ENCODE measurements around the gene TASOR. TPM values are rescaled to one million over a fixed set of nuclear protein-coding genes. Genes with fewer than 3 reads are reported as not detected.
"Not testable (repeated sequence)": the region's sequence is repeated elsewhere in the genome, so short reads cannot be mapped to it uniquely, and the experiment has no call there.

Gene TASOR
- total RNA-seq, 2 experiments from 2014 or later = 37.6 to 40.7 TPM

DNA sequence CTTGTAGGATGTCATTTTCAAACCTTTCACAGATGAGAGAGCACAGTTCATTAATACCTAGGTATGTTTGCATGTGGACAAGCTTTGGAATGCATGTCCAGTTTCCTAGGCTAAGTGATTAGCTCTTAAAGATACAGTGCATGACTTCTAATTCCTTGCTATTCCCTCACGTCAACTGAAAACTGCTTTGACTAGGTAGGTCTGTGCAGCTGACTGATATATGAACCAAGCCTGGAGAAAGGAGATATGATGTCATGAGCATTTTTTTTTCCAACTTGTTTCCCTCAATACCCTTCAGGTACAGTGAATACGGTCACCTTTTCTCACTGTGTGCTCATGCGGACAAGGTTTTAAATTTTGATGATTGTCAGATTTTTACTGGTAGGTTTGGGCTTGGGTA is 41.6 kb upstream of the TASOR start:
- H3K4me1 Mint-ChIP-seq (ENCODE audit: low read depth) = peaks cover 54% of the 10 kb centered on the region

DNA sequence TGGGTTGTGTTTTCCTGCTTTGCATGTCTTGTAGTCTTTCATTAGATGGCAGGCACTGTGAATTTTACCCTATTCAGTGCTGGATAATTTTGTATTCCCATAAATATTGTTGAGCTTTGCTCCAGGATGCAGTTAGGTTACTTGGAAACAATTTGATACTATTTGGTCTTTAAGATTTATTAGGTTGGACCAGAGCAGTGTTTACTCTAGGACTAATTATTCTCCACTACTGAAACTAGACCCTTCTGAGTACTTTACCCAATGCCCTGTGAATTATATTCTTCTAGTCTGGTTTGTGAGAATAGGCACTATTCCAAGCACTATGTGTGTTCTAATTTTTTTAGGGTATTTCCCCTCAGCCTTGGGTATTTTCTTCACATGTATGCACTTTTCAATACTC is 37.8 kb upstream of the TASOR start:
- TF ChIP-seq, protein P1, sequence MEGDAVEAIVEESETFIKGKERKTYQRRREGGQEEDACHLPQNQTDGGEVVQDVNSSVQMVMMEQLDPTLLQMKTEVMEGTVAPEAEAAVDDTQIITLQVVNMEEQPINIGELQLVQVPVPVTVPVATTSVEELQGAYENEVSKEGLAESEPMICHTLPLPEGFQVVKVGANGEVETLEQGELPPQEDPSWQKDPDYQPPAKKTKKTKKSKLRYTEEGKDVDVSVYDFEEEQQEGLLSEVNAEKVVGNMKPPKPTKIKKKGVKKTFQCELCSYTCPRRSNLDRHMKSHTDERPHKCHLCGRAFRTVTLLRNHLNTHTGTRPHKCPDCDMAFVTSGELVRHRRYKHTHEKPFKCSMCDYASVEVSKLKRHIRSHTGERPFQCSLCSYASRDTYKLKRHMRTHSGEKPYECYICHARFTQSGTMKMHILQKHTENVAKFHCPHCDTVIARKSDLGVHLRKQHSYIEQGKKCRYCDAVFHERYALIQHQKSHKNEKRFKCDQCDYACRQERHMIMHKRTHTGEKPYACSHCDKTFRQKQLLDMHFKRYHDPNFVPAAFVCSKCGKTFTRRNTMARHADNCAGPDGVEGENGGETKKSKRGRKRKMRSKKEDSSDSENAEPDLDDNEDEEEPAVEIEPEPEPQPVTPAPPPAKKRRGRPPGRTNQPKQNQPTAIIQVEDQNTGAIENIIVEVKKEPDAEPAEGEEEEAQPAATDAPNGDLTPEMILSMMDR (IDR thresholded peaks at IDR 0.05) = no peak
- peaks cover 35% of the 10 kb centered on the region for H3K4me1 Mint-ChIP-seq (ENCODE audit: low read depth)
- H3K4me3 ChIP-seq (ENCODE audit: low read length) = no peak overlapping the region
- no peaks in the 10 kb centered on the region for H3K9me3 Mint-ChIP-seq
- H3K36me3 ChIP-seq (ENCODE audit: insufficient read depth, low read length) = peaks cover 29% of the 10 kb centered on the region
- no peaks in the 10 kb centered on the region for H3K27me3 ChIP-seq (ENCODE audit: control insufficient read depth in 1 of 2, insufficient read depth in 2 of 2, low read length in 2 of 2)
- DNase-seq (no peak), ATAC-seq (ENCODE audit: poor library complexity) (no peak)
- ChIA-PET CTCF (no interaction called here), POLR2A (no interaction called here)
- no peaks in the 10 kb centered on the region for H3K27me3 Mint-ChIP-seq
- H3K27ac Mint-ChIP-seq = no peak overlapping the region
- no peak overlapping the region for H3K4me3 Mint-ChIP-seq
- H3K4me1 ChIP-seq (ENCODE audit: insufficient read depth, low read length) = peaks cover 21% of the 10 kb centered on the region
- peaks cover 0 to 7% of the 10 kb centered on the region in 2 experiments for H3K9me3 ChIP-seq (ENCODE audit: control insufficient read depth in 1 of 2, insufficient read depth in 1 of 2, low read length in 2 of 2)
- intact Hi-C loops (cut with DNase I, micrococcal nuclease) = no loop called here
- no peak overlapping the region for H3K27ac ChIP-seq (ENCODE audit: low read depth in 1 of 2, low read length in 2 of 2)
- H3K36me3 Mint-ChIP-seq (ENCODE audit: low read depth) = peaks cover 37% of the 10 kb centered on the region

More for the DNA sequence above, 41.6 kb upstream of the TASOR start:
- Mint-ChIP-seq H3K36me3 (ENCODE audit: low read depth) (peaks cover 71% of the 10 kb centered on the region), H3K4me3 (no peak overlapping the region), H3K27ac (peak overlapping the region; percentile 87), H3K27me3 (no peaks in the 10 kb centered on the region), H3K9me3 (no peaks in the 10 kb centered on the region)
- H3K9me3 ChIP-seq (ENCODE audit: control insufficient read depth in 1 of 2, insufficient read depth in 1 of 2, low read length in 2 of 2) = no peaks in the 10 kb centered on the region
- TF ChIP-seq, protein P1 (IDR thresholded peaks at IDR 0.05) = no peak
- H3K27ac ChIP-seq (ENCODE audit: low read depth in 1 of 2, low read length in 2 of 2) = peak overlapping the region in 1 of 2 donors; percentile 57
- peaks cover 29% of the 10 kb centered on the region for H3K4me1 ChIP-seq (ENCODE audit: insufficient read depth, low read length)
- ChIA-PET POLR2A (interaction anchor here (0.9 to 2.9 kb wide), 5 partner anchors 20 to 168 kb away, joined by 3 to 27 read pairs (median 3); partner anchors contain the start of gene CCDC66), CTCF (interaction anchor here (1.6 kb wide), 1 partner anchor 64 kb away, joined by 3 read pairs; no protein-coding TSS in a partner anchor)
- H3K36me3 ChIP-seq (ENCODE audit: insufficient read depth, low read length) = peaks cover 65% of the 10 kb centered on the region
- intact Hi-C loops (cut with DNase I, micrococcal nuclease) = loop anchor here in 1 of 2 experiments (2.0 kb wide), 1 partner anchor 26 kb away; no protein-coding TSS in a partner anchor
- no peaks in the 10 kb centered on the region for H3K27me3 ChIP-seq (ENCODE audit: control insufficient read depth in 1 of 2, insufficient read depth in 2 of 2, low read length in 2 of 2)
- ATAC-seq (ENCODE audit: poor library complexity) (no peak), DNase-seq (no peak)
- no peak overlapping the region for H3K4me3 ChIP-seq (ENCODE audit: low read length)

DNA sequence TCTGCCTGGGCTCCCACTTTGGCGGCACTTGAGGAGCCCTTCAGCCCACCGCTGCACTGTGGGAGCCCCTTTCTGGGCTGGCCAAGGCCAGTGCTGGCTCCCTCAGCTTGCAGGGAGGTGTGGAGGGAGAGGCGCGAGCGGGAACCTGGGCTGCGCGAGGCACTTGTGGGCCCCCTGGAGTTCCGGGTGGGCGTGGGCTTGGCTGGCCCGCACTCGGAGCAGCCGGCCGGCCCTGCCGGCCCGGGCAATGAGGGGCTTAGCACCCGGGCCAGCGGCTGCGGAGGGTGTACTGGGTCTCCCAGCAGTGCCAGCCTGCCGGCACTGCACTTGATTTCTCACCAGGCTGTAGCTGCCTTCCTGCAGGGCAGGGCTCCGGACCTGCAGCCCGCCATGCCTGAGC is 35.7 kb upstream of the TASOR start:
- H3K27ac ChIP-seq (ENCODE audit: low read depth in 1 of 2, low read length in 2 of 2); H3K9me3 Mint-ChIP-seq; H3K27ac Mint-ChIP-seq; intact Hi-C loops (cut with DNase I, micrococcal nuclease); DNase-seq; H3K4me3 ChIP-seq (ENCODE audit: low read length); POLR2A ChIA-PET; H3K4me1 ChIP-seq (ENCODE audit: insufficient read depth, low read length); H3K4me3 Mint-ChIP-seq; ATAC-seq (ENCODE audit: poor library complexity); CTCF ChIA-PET; H3K27me3 Mint-ChIP-seq; H3K27me3 ChIP-seq (ENCODE audit: control insufficient read depth in 1 of 2, insufficient read depth in 2 of 2, low read length in 2 of 2): not testable (repeated sequence)
- Histone ChIP-seq H3K36me3 (ENCODE audit: insufficient read depth, low read length) (peaks cover 10% of the 10 kb centered on the region), H3K9me3 (ENCODE audit: control insufficient read depth in 1 of 2, insufficient read depth in 1 of 2, low read length in 2 of 2) (peaks cover 0 to 12% of the 10 kb centered on the region in 2 experiments)
- peaks cover 19% of the 10 kb centered on the region for H3K36me3 Mint-ChIP-seq (ENCODE audit: low read depth)
- peaks cover 21% of the 10 kb centered on the region for H3K4me1 Mint-ChIP-seq (ENCODE audit: low read depth)

DNA sequence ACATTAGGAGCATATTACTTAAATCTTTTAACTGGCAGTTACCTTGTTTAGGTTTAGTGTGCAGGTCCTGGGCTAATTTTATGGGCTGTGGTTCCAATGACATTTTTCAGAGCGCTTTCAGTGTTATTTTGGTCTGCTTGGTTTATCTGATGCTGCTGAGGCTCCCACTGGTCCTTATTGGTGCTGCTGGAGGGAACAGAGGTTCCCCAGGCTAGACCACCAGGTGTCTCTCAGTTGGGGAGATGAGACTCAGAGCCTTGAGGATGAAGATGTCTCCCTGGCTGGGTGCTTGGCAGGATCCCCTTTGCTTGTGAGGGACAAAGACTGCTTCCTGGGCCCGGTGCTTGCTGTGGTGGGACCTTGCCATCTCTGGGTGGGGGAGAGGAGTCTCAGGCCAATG is 28.3 kb upstream of the TASOR start:
- H3K4me3 Mint-ChIP-seq = no peak overlapping the region
- no peak for ATAC-seq (ENCODE audit: poor library complexity)

More for the DNA sequence above, 28.3 kb upstream of the TASOR start:
- no peak for DNase-seq
- ChIA-PET POLR2A (no interaction called here), CTCF (no interaction called here)
- Mint-ChIP-seq H3K9me3 (no peaks in the 10 kb centered on the region), H3K27ac (no peak overlapping the region), H3K4me1 (ENCODE audit: low read depth) (peaks cover under 1% of the 10 kb centered on the region), H3K36me3 (ENCODE audit: low read depth) (no peaks in the 10 kb centered on the region), H3K27me3 (no peaks in the 10 kb centered on the region)
- Histone ChIP-seq H3K27ac (ENCODE audit: low read depth in 1 of 2, low read length in 2 of 2) (no peak overlapping the region), H3K9me3 (ENCODE audit: control insufficient read depth in 1 of 2, insufficient read depth in 1 of 2, low read length in 2 of 2) (peaks cover 0 to 5% of the 10 kb centered on the region in 2 experiments), H3K4me1 (ENCODE audit: insufficient read depth, low read length) (no peaks in the 10 kb centered on the region), H3K4me3 (ENCODE audit: low read length) (no peak overlapping the region), H3K36me3 (ENCODE audit: insufficient read depth, low read length) (no peaks in the 10 kb centered on the region), H3K27me3 (ENCODE audit: control insufficient read depth in 1 of 2, insufficient read depth in 2 of 2, low read length in 2 of 2) (no peaks in the 10 kb centered on the region)
- intact Hi-C loops (cut with DNase I, micrococcal nuclease) = no loop called here
- TF ChIP-seq, protein P1 (IDR thresholded peaks at IDR 0.05) = no peak

Data from CD4-positive, alpha-beta T cell (primary cell).